DMS114 treated with DMSO at 0.1 percent for 48 hours (cell line): Measurements from ENCODE around the gene CAGE1.
A peak's percentile ranks its signal among the peaks of the same experiment; 100 is the strongest.

Experiments
- DNase-seq: peaks from one replicate; lab custom pipeline; 2025; ENCODE audit not compliant: unreplicated experiment; lab: John Stamatoyannopoulos, UW

The CAGE1 gene

GRCh38 chr6:7312616-7313504 is 76.7 kb downstream of the CAGE1 start, which contains the start of gene SSR1:
Gene SSR1 (minus strand): TSS chr6:7313199. CDS start chr6:7313120, 79 bp downstream.
- DNase-seq, result peak; percentile 96

GRCh38 chr6:7311917-7312615 is 77.5 kb downstream of the CAGE1 start:
- DNase-seq, result peak; percentile 27

- no peak for DNase-seq
Observed at GRCh38 chr6:7311176-7311575, 78.4 kb downstream of the CAGE1 start.

- DNase-seq, result no peak
Observed at GRCh38 chr6:7309050-7309449, 80.5 kb downstream of the CAGE1 start.

- no peak for DNase-seq
Observed at GRCh38 chr6:7307533-7307932, 82.0 kb downstream of the CAGE1 start.

GRCh38 chr6:7304821-7305220 is 84.7 kb downstream of the CAGE1 start:
- no peak for DNase-seq

GRCh38 chr6:7301702-7302101 is 87.8 kb downstream of the CAGE1 start:
- DNase-seq, result no peak

GRCh38 chr6:7300926-7301325 is 88.6 kb downstream of the CAGE1 start:
- DNase-seq, result no peak

GRCh38 chr6:7298113-7298512 is 91.4 kb downstream of the CAGE1 start:
- no peak for DNase-seq

- no peak for DNase-seq
Observed at GRCh38 chr6:7296602-7297001, 92.9 kb downstream of the CAGE1 start.

GRCh38 chr6:7295916-7296315 is 93.6 kb downstream of the CAGE1 start:
- DNase-seq, result no peak

- no peak for DNase-seq
Observed at GRCh38 chr6:7292596-7293255, 96.8 kb downstream of the CAGE1 start.

- DNase-seq, result no peak
Observed at GRCh38 chr6:7290079-7290478, 99.5 kb downstream of the CAGE1 start.

GRCh38 chr6:7285416-7285815 is 104.1 kb downstream of the CAGE1 start:
- DNase-seq, result no peak

- DNase-seq, result no peak
Observed at GRCh38 chr6:7283676-7284075, 105.9 kb downstream of the CAGE1 start.

- DNase-seq, result no peak
Observed at GRCh38 chr6:7282097-7282906, 107.2 kb downstream of the CAGE1 start.
